ENCODE results near the gene DHODH. TPM values are rescaled to one million over a fixed set of nuclear protein-coding genes. Genes with fewer than 3 reads are reported as not detected.

DHODH gene
- total and polyA plus RNA-seq, 2 of the 8 experiments (the other 6 are each of a cell fraction or from before 2014, with no cell fraction given): 9.1 to 19.4 TPM

DNA sequence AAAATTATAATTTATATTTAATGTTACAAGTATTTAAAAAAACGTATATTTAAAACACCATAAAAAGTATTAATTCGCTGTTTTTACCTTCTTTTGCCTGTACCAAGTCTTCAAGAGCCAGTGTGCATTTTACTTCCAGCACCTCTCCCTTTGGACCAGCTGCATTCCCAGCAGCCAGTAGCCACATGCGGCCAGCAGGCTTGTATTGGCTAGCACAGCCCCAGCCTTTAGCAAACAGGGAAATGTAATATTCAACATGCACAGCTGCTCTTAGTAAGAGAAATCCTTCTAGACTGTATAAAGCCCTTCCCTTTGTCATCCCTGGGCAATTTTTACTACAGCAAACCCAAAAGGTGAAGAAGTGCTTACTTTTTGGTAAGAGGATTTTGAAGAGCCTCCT lies 6.6 kb downstream of the DHODH start:
- H3K23me2 ChIP-seq (ENCODE audit: low read depth, low read length): no peaks in the 10 kb centered on the region
- TF ChIP-seq POLR2A (IDR thresholded peaks at IDR 0.05; ENCODE audit: control extremely low read depth in 1 of 2, low read depth in 2 of 2, low read length in 2 of 2): no peak
- TF ChIP-seq, protein P1, sequence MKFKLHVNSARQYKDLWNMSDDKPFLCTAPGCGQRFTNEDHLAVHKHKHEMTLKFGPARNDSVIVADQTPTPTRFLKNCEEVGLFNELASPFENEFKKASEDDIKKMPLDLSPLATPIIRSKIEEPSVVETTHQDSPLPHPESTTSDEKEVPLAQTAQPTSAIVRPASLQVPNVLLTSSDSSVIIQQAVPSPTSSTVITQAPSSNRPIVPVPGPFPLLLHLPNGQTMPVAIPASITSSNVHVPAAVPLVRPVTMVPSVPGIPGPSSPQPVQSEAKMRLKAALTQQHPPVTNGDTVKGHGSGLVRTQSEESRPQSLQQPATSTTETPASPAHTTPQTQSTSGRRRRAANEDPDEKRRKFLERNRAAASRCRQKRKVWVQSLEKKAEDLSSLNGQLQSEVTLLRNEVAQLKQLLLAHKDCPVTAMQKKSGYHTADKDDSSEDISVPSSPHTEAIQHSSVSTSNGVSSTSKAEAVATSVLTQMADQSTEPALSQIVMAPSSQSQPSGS (IDR thresholded peaks at IDR 0.05; ENCODE audit: low read length): no peak
- no peak for TF ChIP-seq TEAD4 (IDR thresholded peaks at IDR 0.05; ENCODE audit: low read depth, low read length)
- TF ChIP-seq RBBP5 (IDR thresholded peaks at IDR 0.05; ENCODE audit: borderline replicate concordance, low read depth, low read length): no peak
- TF ChIP-seq GTF2F1 (IDR thresholded peaks at IDR 0.05; ENCODE audit: borderline replicate concordance, low read depth, low read length): no peak
- no peak for TF ChIP-seq SP1 (IDR thresholded peaks at IDR 0.05; ENCODE audit: low read depth, low read length)
- TF ChIP-seq KDM4A (IDR thresholded peaks at IDR 0.05; ENCODE audit: low read depth, low read length, severe bottlenecking): no peak
- no peak for TF ChIP-seq CREB1 (IDR thresholded peaks at IDR 0.05)
- TF ChIP-seq, protein P2, sequence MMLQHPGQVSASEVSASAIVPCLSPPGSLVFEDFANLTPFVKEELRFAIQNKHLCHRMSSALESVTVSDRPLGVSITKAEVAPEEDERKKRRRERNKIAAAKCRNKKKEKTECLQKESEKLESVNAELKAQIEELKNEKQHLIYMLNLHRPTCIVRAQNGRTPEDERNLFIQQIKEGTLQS (IDR thresholded peaks at IDR 0.05; ENCODE audit: insufficient read depth, low read depth, low read length): no peak
- TF ChIP-seq, protein P3, sequence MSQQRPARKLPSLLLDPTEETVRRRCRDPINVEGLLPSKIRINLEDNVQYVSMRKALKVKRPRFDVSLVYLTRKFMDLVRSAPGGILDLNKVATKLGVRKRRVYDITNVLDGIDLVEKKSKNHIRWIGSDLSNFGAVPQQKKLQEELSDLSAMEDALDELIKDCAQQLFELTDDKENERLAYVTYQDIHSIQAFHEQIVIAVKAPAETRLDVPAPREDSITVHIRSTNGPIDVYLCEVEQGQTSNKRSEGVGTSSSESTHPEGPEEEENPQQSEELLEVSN (IDR thresholded peaks at IDR 0.05): no peak
- TF ChIP-seq CBX5 (IDR thresholded peaks at IDR 0.05; ENCODE audit: low read depth, low read length): no peak
- no peak overlapping the region for H2BK5ac ChIP-seq (ENCODE audit: low read depth, low read length)
- H3K4me3 ChIP-seq (ENCODE audit: extremely low read depth in 1 of 4, insufficient read depth in 2 of 4, low read depth in 3 of 4, low read length in 4 of 4): no peak overlapping the region
- no peak overlapping the region for H3K4ac ChIP-seq (replicated peaks; ENCODE audit: insufficient read length, low read depth, low read length)
- no peak overlapping the region for H2AK5ac ChIP-seq (ENCODE audit: low read depth, low read length)
- no peak overlapping the region for H2BK20ac ChIP-seq (ENCODE audit: low read length)
- H4K20me1 ChIP-seq (replicated peaks in 1 of 2; ENCODE audit: control insufficient read depth in 1 of 2, insufficient read depth in 2 of 2, low read length in 2 of 2): no peaks in the 10 kb centered on the region
- no peak overlapping the region for H3K4me2 ChIP-seq (ENCODE audit: insufficient read depth in 1 of 2, low read depth in 2 of 2, low read length in 2 of 2)
- H4K91ac ChIP-seq (replicated peaks; ENCODE audit: insufficient read length, low read length): no peak overlapping the region
- no peak overlapping the region for H3K56ac ChIP-seq (replicated peaks; ENCODE audit: insufficient read length, low read depth, low read length)
- POLR2A ChIA-PET (ENCODE audit: partially characterized antibody): interaction anchor here (1.5 kb wide), 1 partner anchor 10 kb away, joined by 5 read pairs; no protein-coding TSS in a partner anchor
- FAIRE-seq (no peak), DNase-seq (ENCODE audit: low read depth in 1 of 2, low spot score in 2 of 2) (no peak)
- 86% methylated on average over 3 of the region's 3 CpGs; no CpG with 5 or more reads in 1 of the 2 experiments for WGBS, 2 experiments (ENCODE audit: extremely low coverage in 1 of 2, insufficient coverage in 1 of 2, insufficient read length in 1 of 2, insufficient replicate concordance in 2 of 2, low coverage in 1 of 2, low lambda C conversion rate in 2 of 2, missing lambda C conversion rate in 1 of 2)
- H2AFZ ChIP-seq (ENCODE audit: low read length): no peak overlapping the region
- H2BK15ac ChIP-seq (ENCODE audit: low read length): no peak overlapping the region
- H4K8ac ChIP-seq (ENCODE audit: extremely low read depth, insufficient read depth, low read length): no peak overlapping the region
- peaks cover 2 to 21% (median 15%) of the 10 kb centered on the region in 4 experiments; a peak in 5 of 8 replicates for H3K36me3 ChIP-seq (ENCODE audit: control insufficient read depth in 2 of 4, insufficient read depth in 4 of 4, low read length in 3 of 4)
- no peak overlapping the region for H2BK12ac ChIP-seq (ENCODE audit: low read depth, low read length)
- H3K9me3 ChIP-seq (ENCODE audit: insufficient read depth in 2 of 2, low read depth in 1 of 2, low read length in 1 of 2): no peaks in the 10 kb centered on the region
- H2BK120ac ChIP-seq (replicated peaks; ENCODE audit: low read depth, low read length): no peak overlapping the region
- CTCF ChIA-PET (ENCODE audit: partially characterized antibody): interaction anchor here (1.1 kb wide), 2 partner anchors 84 to 132 kb away, joined by 3 read pairs; no protein-coding TSS in a partner anchor
- H3K27ac ChIP-seq (ENCODE audit: low read depth, low read length): no peak overlapping the region
- no peak overlapping the region for H3K23ac ChIP-seq (ENCODE audit: insufficient read length)
- H3K79me2 ChIP-seq (ENCODE audit: control insufficient read depth in 1 of 2, insufficient read depth in 2 of 2, low read length in 2 of 2): no peaks in the 10 kb centered on the region; a peak in 1 of 4 replicates
- H3K18ac ChIP-seq (ENCODE audit: extremely low read depth, low read length): no peak overlapping the region
- no peaks in the 10 kb centered on the region for H3K4me1 ChIP-seq (replicated peaks in 1 of 4; ENCODE audit: control insufficient read depth in 3 of 4, insufficient read depth in 4 of 4, low read length in 3 of 4)
- no peaks in the 10 kb centered on the region; the same call in 1 of the 2 replicates for H3K79me1 ChIP-seq (ENCODE audit: low read depth, low read length)
- H3K27me3 ChIP-seq (replicated peaks in 1 of 4; ENCODE audit: control insufficient read depth in 3 of 4, extremely low read depth in 1 of 4, insufficient read depth in 3 of 4, low read length in 3 of 4): no peaks in the 10 kb centered on the region
- H3K14ac ChIP-seq (ENCODE audit: insufficient read length): no peak overlapping the region
- no peak overlapping the region for H3K9ac ChIP-seq (replicated peaks in 1 of 4; ENCODE audit: extremely low read depth in 1 of 4, low read depth in 3 of 4, low read length in 3 of 4)
- no peak overlapping the region for H4K5ac ChIP-seq (ENCODE audit: insufficient read length, low read depth, low read length)
